ENCODE data around the gene PFKFB3.

- TF ChIP-seq GATA2 (IDR thresholded peaks at IDR 0.05; ENCODE audit: low read depth, low read length) (no peak), GATA3 (IDR thresholded peaks at IDR 0.05; ENCODE audit: low read depth, low read length) (no peak)
Measured at GRCh38 chr10:6167456-6167855, 35.3 kb upstream of the PFKFB3 start.
